Bronchus fibroblast of lung (primary cell): ENCODE results near the gene MYL7. TPM values are rescaled to one million over a fixed set of nuclear protein-coding genes. Genes with fewer than 3 reads are reported as not detected.

Experiments used
- total RNA-seq: library from RNA; depleted of rRNA; stranded (reverse); fragments of >200 nt; gene quantifications from 2 replicates; pipeline ENCODE4 v1.2.3, GENCODE V29; 2015

The MYL7 gene
- not detected in 2 replicates for total RNA-seq

GRCh38 chr7:44141221-44141850 lies at the start of gene MYL7:
TSS of gene MYL7 (minus strand) at chr7:44141332. CDS start at chr7:44141305, 27 bp downstream.

GRCh38 chr7:44189286-44189992 lies 48.3 kb upstream of the MYL7 start, which contains the start of gene GCK:
TSS of gene GCK (minus strand) at chr7:44189439. CDS start at chr7:44188953, 486 bp downstream.

GRCh38 chr7:44123190-44124003 lies 17.7 kb downstream of the MYL7 start, which contains the start of gene POLD2:
TSS of gene POLD2 (minus strand) at chr7:44123548. CDS start at chr7:44122053, 1,495 bp downstream.

GRCh38 chr7:44103923-44104859 lies 36.9 kb downstream of the MYL7 start, which contains the start of gene AEBP1:
TSS of gene AEBP1 (plus strand) at chr7:44104345. CDS start at chr7:44104666, 321 bp downstream.

Other genes starting within 250 kb of the MYL7 start
- 20.1 and 20.2 TPM in 2 replicates for gene URGCP, start 234.7 kb downstream of the MYL7 start, total RNA-seq
- 15.0 and 16.9 TPM in 2 replicates for gene UBE2D4, start 214.9 kb downstream of the MYL7 start, total RNA-seq
- not detected in 2 replicates for gene SPDYE1, start 143.4 kb downstream of the MYL7 start, total RNA-seq
- gene DBNL, start 96.6 kb downstream of the MYL7 start, total RNA-seq: 124 and 132 TPM in 2 replicates
- gene PGAM2, start 75.8 kb downstream of the MYL7 start, total RNA-seq: 0.15 TPM in 1 of 2 replicates, not detected in the other
- gene POLM, start 58.8 kb downstream of the MYL7 start, total RNA-seq: 12.2 and 18.8 TPM in 2 replicates
- gene AEBP1, start 37.0 kb downstream of the MYL7 start, total RNA-seq: 31.1 and 37.2 TPM in 2 replicates
- 156 and 185 TPM in 2 replicates for gene POLD2, start 17.8 kb downstream of the MYL7 start, total RNA-seq
- 0.74 and 0.84 TPM in 2 replicates for gene GCK, start 48.1 kb upstream of the MYL7 start, total RNA-seq
- 92.1 and 96.8 TPM in 2 replicates for gene YKT6, start 59.6 kb upstream of the MYL7 start, total RNA-seq
- not detected in 2 replicates for gene CAMK2B, start 184.3 kb upstream of the MYL7 start, total RNA-seq